ENCODE results near the gene AASDHPPT. TPM values are rescaled to one million over a fixed set of nuclear protein-coding genes. Genes with fewer than 3 reads are reported as not detected.

Gene AASDHPPT
- total and polyA plus RNA-seq, 4 donors: 13.1 to 29.9 (median 21.6) TPM

DNA sequence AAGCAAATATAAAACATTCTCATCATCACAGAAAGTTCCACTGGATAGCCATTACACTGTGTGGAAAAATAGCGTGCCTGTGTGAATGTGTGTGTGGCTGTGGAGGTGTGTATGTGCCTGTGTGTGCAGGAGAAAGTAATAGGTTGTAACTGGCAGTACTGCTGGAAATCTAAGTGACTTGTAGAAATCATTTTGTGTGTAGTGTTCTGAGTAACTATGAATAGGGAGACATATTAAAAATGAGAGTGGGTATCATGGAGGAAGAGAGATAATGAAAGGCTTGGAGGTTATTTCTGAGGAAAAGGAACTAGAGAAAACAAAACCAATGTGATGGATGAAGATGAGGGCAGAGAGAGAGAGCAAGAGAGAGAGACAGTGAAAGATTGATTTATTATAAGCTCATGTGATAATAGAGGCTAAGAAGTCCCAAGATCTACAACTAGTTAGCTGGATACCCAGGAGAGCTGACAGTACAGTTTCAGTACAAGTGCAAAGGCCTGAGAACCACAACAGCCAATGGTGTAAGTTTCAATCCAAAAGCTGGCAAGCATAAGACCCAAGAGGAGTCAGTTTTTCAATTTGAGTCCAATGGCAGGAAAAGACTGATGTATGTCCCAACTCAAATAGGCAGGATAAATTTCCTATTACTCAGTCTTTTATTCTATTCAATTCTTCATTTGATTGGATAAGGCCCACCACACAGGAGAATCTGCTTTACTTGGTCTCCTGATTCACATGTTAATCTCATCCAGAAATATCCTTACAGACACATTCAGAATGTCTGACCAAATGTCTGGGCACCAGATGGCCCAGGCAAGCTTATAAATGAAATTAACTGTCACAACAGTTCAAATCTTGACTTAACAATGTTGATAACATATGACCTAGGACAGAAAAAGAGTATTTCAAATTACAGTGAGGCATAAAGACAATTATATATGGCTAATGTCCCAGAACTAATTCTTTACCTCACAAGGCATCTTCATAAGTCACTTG is 15.2 kb upstream of the AASDHPPT start:
- WGBS: 100% methylated on average over 1 of the region's 1 CpG
- TF ChIP-seq, protein P1, sequence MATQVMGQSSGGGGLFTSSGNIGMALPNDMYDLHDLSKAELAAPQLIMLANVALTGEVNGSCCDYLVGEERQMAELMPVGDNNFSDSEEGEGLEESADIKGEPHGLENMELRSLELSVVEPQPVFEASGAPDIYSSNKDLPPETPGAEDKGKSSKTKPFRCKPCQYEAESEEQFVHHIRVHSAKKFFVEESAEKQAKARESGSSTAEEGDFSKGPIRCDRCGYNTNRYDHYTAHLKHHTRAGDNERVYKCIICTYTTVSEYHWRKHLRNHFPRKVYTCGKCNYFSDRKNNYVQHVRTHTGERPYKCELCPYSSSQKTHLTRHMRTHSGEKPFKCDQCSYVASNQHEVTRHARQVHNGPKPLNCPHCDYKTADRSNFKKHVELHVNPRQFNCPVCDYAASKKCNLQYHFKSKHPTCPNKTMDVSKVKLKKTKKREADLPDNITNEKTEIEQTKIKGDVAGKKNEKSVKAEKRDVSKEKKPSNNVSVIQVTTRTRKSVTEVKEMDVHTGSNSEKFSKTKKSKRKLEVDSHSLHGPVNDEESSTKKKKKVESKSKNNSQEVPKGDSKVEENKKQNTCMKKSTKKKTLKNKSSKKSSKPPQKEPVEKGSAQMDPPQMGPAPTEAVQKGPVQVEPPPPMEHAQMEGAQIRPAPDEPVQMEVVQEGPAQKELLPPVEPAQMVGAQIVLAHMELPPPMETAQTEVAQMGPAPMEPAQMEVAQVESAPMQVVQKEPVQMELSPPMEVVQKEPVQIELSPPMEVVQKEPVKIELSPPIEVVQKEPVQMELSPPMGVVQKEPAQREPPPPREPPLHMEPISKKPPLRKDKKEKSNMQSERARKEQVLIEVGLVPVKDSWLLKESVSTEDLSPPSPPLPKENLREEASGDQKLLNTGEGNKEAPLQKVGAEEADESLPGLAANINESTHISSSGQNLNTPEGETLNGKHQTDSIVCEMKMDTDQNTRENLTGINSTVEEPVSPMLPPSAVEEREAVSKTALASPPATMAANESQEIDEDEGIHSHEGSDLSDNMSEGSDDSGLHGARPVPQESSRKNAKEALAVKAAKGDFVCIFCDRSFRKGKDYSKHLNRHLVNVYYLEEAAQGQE (IDR thresholded peaks at IDR 0.05): no peak
- no peak for TF ChIP-seq JUND (IDR thresholded peaks at IDR 0.05)
- TF ChIP-seq RAD21 (IDR thresholded peaks at IDR 0.05): no peak
- TF ChIP-seq GABPA (IDR thresholded peaks at IDR 0.05 in 1 of 2, conservative IDR thresholded peaks at IDR 0.05 in 1 of 2): no peak
- no peak for TF ChIP-seq FOXA1 (IDR thresholded peaks at IDR 0.05)
- TF ChIP-seq SP1 (IDR thresholded peaks at IDR 0.05): no peak
- no peak for TF ChIP-seq YY1 (IDR thresholded peaks at IDR 0.05)
- TF ChIP-seq, protein P2, sequence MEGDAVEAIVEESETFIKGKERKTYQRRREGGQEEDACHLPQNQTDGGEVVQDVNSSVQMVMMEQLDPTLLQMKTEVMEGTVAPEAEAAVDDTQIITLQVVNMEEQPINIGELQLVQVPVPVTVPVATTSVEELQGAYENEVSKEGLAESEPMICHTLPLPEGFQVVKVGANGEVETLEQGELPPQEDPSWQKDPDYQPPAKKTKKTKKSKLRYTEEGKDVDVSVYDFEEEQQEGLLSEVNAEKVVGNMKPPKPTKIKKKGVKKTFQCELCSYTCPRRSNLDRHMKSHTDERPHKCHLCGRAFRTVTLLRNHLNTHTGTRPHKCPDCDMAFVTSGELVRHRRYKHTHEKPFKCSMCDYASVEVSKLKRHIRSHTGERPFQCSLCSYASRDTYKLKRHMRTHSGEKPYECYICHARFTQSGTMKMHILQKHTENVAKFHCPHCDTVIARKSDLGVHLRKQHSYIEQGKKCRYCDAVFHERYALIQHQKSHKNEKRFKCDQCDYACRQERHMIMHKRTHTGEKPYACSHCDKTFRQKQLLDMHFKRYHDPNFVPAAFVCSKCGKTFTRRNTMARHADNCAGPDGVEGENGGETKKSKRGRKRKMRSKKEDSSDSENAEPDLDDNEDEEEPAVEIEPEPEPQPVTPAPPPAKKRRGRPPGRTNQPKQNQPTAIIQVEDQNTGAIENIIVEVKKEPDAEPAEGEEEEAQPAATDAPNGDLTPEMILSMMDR (IDR thresholded peaks at IDR 0.05; ENCODE audit: low read depth, low read length, missing input control): no peak
- TF ChIP-seq, protein P3, sequence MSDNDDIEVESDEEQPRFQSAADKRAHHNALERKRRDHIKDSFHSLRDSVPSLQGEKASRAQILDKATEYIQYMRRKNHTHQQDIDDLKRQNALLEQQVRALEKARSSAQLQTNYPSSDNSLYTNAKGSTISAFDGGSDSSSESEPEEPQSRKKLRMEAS (IDR thresholded peaks at IDR 0.05): no peak
- Histone ChIP-seq H3K36me3 (ENCODE audit: control insufficient read depth in 4 of 4, insufficient read depth in 3 of 4, low read depth in 1 of 4, low read length in 3 of 4) (no peaks in the 10 kb centered on the region), H3K27me3 (ENCODE audit: control insufficient read depth in 4 of 4, insufficient read depth in 4 of 4, low read length in 3 of 4) (no peaks in the 10 kb centered on the region), H3K9ac (ENCODE audit: low read depth in 1 of 2, low read length in 2 of 2) (no peak overlapping the region), H3K9me3 (ENCODE audit: control insufficient read depth in 4 of 4, low read length in 3 of 4) (no peaks in the 10 kb centered on the region), H3K27ac (ENCODE audit: low read depth in 1 of 2, low read length in 2 of 2) (no peak overlapping the region), H3K4me1 (ENCODE audit: control insufficient read depth in 4 of 4, insufficient read depth in 4 of 4, low read length in 3 of 4) (no peaks in the 10 kb centered on the region), H3K4me3 (ENCODE audit: low read depth in 1 of 3, low read length in 3 of 3) (no peak overlapping the region)
- no peak for DNase-seq (ENCODE audit: low spot score)

DNA sequence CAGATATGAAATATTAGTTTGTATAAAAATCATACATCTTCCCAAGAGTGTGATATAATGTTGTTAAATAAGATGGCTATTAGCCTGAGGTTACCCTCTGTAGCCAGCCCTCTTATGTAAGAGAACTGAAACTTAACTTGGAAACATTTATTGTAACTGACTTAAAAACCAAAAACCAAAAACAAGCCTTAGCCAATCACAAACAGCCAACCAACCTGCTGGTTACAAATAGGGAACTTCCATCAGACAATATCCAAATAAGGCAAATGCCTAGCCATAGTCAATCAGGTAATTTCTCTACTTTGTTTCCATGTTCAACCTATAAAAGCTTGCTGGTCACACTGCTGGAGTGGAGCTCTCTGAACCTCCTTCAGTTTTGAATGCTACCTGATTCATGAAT is 14.5 kb upstream of the AASDHPPT start:
- no peak overlapping the region for H3K4me3 ChIP-seq (ENCODE audit: low read depth in 1 of 3, low read length in 3 of 3)
- no peak overlapping the region for H3K27ac ChIP-seq (ENCODE audit: low read depth in 1 of 2, low read length in 2 of 2)
- H3K36me3 ChIP-seq (ENCODE audit: control insufficient read depth in 4 of 4, insufficient read depth in 3 of 4, low read depth in 1 of 4, low read length in 3 of 4): no peaks in the 10 kb centered on the region
- no peaks in the 10 kb centered on the region for H3K27me3 ChIP-seq (ENCODE audit: control insufficient read depth in 4 of 4, insufficient read depth in 4 of 4, low read length in 3 of 4)
- no peak overlapping the region for H3K9ac ChIP-seq (ENCODE audit: low read depth in 1 of 2, low read length in 2 of 2)
- no peaks in the 10 kb centered on the region for H3K4me1 ChIP-seq (ENCODE audit: control insufficient read depth in 4 of 4, insufficient read depth in 4 of 4, low read length in 3 of 4)
- no peaks in the 10 kb centered on the region for H3K9me3 ChIP-seq (ENCODE audit: control insufficient read depth in 4 of 4, low read length in 3 of 4)
- no peak for DNase-seq (ENCODE audit: low spot score)
- TF ChIP-seq, protein P2 (IDR thresholded peaks at IDR 0.05; ENCODE audit: low read depth, low read length, missing input control): no peak
- TF ChIP-seq FOXA1 (IDR thresholded peaks at IDR 0.05) (no peak), SP1 (IDR thresholded peaks at IDR 0.05) (no peak), JUND (IDR thresholded peaks at IDR 0.05) (no peak), RAD21 (IDR thresholded peaks at IDR 0.05) (no peak), GABPA (IDR thresholded peaks at IDR 0.05 in 1 of 2, conservative IDR thresholded peaks at IDR 0.05 in 1 of 2) (no peak), TAF1 (conservative IDR thresholded peaks at IDR 0.05) (no peak), RXRA (IDR thresholded peaks at IDR 0.05) (no peak), HNF4A (conservative IDR thresholded peaks at IDR 0.05) (no peak), NR2F2 (IDR thresholded peaks at IDR 0.05) (no peak), HNF4G (IDR thresholded peaks at IDR 0.05) (no peak), YY1 (IDR thresholded peaks at IDR 0.05) (no peak)
- TF ChIP-seq, protein P4, sequence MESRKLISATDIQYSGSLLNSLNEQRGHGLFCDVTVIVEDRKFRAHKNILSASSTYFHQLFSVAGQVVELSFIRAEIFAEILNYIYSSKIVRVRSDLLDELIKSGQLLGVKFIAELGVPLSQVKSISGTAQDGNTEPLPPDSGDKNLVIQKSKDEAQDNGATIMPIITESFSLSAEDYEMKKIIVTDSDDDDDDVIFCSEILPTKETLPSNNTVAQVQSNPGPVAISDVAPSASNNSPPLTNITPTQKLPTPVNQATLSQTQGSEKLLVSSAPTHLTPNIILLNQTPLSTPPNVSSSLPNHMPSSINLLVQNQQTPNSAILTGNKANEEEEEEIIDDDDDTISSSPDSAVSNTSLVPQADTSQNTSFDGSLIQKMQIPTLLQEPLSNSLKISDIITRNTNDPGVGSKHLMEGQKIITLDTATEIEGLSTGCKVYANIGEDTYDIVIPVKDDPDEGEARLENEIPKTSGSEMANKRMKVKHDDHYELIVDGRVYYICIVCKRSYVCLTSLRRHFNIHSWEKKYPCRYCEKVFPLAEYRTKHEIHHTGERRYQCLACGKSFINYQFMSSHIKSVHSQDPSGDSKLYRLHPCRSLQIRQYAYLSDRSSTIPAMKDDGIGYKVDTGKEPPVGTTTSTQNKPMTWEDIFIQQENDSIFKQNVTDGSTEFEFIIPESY (IDR thresholded peaks at IDR 0.05): no peak
- TF ChIP-seq, protein P5, sequence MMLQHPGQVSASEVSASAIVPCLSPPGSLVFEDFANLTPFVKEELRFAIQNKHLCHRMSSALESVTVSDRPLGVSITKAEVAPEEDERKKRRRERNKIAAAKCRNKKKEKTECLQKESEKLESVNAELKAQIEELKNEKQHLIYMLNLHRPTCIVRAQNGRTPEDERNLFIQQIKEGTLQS (IDR thresholded peaks at IDR 0.05): no peak
- TF ChIP-seq, protein P3 (IDR thresholded peaks at IDR 0.05): no peak
